IPS-NIHi11 (cell line): ENCODE results near the gene ENPP7.
"Not testable (repeated sequence)": the region's sequence is repeated elsewhere in the genome, so short reads cannot be mapped to it uniquely, and the experiment has no call there.

ENCODE experiments used
- DNase-seq: peaks from one replicate; pipeline ENCODE4 v3.0.0; 2012; ENCODE audit warnings: mixed read lengths, low spot score

The ENPP7 gene

DNA sequence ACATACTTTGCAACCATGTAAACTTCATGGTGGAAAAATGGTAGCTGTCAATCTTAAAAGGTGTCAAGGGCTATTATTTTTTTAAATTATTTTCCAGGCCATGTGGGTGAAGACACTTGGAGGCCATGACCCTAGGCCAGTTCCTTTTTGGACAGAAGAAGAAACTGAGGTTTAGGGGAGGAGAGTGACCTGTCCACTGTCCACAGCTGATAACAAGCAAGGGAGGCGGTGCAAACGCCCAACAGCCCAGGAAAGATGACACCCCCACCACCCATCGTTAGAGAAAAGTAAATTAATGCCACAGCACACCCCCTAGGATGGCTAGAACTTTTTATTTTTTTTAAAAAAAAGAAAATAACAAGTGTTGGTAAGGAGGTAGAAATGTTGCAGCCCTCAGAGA, 19.2 kb downstream of the ENPP7 start:
- DNase-seq = no peak

- DNase-seq = no peak
These were observed 20.2 kb downstream of the ENPP7 start for GRCh38 chr17:79750650-79751545.

GRCh38 chr17:79752175-79752574, 21.4 kb downstream of the ENPP7 start:
- no peak for DNase-seq

GRCh38 chr17:79754370-79754769, 23.6 kb downstream of the ENPP7 start:
- DNase-seq = no peak

- not testable (repeated sequence) for DNase-seq
These were observed 24.2 kb downstream of the ENPP7 start for GRCh38 chr17:79754903-79755302.

DNA sequence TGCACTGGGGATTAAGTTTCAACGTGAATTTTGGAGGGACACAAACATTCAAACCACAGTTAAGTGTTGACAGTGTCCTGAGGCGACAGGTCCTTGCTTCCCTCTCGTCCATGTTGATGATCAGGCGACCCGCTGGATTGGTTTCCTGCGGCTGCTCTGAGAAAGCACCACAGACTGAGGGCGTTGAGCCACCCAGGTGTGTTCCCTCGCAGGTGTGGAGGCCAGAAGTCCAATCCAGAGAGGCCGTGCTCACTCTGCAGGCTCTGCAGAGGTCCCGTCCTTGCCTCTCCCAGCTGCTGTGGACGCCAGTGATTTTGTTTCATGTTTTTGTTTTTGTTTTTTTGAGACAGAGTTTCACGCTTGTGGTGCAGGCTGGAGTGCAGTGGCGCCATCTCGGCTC, 24.8 kb downstream of the ENPP7 start:
- DNase-seq = no peak

GRCh38 chr17:79757140-79757745, 26.5 kb downstream of the ENPP7 start:
- no peak for DNase-seq

GRCh38 chr17:79758271-79758670, 27.5 kb downstream of the ENPP7 start:
- no peak for DNase-seq

DNA sequence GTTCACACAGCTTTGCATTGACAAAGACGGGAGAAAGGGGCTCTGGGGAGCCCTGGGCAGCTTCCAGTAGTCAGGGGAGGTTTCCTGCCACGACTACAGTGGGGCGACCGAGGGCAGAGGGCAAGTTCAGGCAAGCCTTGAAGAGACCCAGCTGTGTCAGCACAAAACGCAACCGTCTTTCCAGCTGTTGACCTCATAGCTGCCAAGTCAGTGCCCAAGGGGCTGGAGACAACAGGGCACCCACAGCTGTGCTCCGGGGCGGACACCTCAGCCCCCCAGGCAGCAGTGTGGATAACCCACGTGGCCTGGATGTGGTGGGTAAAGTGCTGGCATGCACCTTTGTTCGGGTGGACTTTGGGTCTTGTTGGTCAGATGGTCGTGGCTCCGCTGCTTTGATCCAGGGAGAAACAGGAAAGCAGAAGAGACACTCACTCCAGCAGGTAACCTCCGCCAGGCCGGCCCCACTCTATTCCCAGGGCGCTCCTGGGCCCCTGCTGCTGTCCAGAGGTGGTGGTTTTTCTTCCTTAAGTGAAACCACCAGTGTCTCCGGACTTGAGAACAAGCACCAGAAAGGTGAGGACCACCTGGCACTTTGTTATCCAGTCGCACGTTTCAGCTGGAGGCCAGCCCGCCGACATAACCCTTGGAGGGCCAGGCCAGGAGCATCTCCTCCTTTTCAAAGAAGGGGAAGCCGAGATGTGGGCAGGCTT, 29.6 kb downstream of the ENPP7 start:
- no peak for DNase-seq

DNA sequence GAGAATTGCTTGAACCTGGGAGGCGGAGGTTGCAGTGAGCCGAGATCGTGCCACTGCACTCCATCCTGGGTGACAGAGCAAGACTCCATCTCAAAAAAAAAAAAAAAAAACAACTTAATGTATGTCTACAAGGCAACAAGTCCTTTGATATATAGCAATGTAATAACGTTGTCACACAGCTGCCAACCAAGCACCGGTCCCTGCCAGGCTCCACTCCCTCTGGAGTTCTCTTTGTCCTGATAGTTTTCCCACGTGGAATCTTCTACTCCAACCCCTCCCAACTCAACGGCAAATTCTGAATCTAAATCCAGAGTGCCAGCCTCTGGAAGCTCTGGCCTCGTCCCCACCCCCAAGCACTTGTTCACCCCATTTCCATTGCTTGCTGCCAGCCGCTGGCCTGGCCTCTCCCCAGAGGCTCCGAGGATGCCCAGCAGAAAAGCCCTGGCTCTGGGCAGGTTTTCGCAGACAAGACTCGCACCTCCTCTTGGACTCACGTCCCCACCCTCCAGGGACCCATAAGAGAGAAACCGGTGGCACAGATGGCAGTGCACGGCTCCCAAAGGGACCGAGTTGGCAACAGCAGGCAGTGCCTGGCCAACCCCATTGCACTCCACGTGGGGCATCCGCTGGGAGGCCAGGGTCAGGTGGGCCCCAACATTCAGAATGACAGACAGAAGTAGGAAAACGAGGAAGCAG, 31.3 kb downstream of the ENPP7 start:
- no peak for DNase-seq

GRCh38 chr17:79765708-79766107, 35.0 kb downstream of the ENPP7 start:
- DNase-seq = no peak

DNA sequence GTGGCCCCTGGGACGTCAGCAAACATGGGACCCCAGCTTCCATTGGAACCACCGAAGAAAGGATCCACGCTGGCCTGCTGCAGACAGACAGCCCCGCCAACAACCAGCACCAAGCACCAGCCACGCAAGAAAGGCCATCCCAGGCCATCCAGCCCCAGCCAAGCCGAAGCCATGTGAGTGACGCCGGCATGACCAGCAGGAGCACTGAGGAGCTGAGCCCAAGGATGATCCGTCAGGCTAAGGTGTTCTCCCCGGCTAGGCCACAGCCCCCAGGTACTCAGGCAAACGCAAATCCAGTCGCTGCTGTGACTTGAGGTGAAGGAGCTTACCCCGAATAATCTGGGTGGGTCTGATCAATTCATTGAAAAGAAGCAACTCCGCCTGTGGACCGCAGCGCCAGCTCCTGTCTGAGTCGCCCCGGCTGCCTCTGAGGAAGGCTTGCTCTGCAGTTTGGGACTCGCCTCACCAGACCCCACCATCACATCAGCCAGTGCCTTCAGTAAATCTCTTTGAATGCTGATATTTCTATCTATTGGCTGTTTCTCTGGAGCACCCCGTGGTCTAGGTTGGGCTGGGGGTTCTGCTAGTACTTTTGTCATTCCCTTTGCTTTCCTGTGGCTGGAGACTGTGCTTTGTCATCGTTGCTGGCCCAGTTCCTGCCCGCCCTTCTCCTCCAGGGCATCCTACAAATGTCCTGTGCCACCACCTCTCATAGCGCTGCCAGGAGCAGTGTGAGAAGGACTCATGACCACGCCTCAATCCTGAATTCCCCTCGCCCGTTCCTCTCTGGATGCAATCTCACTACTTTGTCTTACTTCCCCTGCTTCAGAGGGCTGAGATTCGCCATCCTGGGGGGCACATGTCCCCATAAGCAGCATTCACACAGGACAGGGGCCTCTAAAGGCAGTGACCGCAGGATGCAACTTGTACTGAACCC, 39.1 kb downstream of the ENPP7 start:
- DNase-seq = no peak

DNA sequence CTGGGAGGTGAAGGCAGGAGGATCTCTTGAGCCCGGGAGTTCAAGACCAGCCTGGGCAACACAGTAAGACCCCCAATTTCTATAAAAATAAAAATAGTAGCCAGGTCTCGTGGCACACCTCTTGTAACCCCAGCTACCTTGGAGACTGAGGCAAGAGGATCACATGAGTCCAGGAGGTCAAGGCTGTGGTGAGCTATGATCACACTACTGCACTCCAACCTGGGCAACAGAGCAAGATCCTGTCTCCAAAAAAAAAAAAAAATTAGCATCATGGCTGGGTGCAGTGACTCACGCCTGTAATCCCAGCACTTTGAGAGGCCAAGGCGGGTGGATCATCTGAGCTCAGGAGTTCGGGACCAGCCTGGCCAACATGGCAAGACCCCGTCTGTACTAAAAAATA, 40.5 kb downstream of the ENPP7 start:
- no peak for DNase-seq

- DNase-seq = not testable (repeated sequence)
These were observed 42.0 kb downstream of the ENPP7 start for GRCh38 chr17:79772726-79773125.

DNA sequence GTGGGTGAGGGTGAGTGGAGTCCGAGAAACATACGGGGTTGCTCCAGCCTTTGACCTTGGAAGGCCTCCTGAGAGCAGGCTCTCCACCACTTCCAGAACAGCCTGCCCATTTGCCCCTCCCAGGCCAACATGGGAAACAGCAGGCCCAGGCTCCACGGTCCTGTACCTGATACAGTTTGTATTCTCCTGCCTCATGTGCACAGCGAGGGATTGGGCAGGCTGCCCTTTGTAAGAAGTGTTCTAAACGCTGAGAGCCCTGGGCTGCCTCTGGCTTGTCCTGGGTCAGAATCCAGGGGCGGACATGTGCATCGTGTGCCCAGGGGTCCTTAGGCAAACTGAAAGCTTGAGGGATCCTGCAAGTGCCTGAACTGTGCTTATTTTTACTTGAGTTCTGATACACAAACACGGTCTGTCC, 43.8 kb downstream of the ENPP7 start:
- no peak for DNase-seq

DNA sequence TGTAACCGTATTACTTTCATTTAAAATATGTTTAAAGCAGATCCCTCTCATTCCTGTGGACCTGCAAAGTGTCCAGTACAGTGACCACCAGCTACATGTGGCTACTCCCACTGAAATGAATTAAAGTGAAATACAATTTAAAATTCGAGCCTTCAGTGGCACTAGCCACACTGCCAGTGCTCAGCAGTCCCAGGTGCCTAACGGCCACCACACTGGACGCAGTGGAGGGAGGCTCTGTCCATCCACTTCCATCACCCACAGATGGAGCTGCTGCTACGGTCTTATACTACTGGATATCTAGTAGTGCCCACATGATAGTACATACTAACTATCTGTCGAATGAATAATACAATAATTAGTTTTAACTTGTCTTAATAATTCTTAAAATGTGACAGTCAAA, 44.9 kb downstream of the ENPP7 start:
- DNase-seq = no peak

DNA sequence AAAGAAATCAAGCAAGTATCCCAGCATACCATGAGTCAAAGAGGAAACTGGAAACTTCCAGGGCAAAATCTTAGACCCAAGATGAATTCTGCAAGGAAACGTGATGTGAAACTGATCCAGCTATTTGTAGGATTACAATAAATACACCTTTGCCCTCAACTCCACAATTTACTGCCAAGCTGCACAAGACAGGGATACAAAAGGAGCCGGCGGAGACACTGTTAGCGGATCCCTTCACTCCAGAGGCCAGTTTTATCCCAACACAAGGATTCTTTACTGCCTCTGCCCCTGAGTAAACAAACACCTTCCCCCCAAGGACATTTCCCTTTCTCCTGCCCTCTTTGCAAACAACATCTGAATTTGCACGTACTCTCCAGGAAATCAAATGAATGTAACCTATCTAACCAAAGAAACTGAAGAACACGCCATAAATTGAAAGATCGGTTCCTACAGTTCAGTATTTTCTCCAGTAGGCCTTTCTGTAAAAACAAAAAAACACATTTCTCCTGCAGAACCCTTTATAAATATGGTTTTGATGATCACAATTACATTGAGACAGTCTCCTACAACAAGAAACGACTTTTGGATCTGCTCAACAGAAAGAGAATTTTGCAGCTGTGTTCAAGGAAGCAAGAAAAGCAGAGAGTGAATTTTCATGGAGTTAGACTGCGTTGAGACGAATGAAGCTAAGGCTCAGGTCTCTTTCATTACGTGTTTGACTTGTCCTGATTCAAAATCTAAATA, 45.8 kb downstream of the ENPP7 start:
- DNase-seq = no peak

- DNase-seq = peak; percentile 83
These were observed 46.6 kb downstream of the ENPP7 start for GRCh38 chr17:79777120-79777893.

DNA sequence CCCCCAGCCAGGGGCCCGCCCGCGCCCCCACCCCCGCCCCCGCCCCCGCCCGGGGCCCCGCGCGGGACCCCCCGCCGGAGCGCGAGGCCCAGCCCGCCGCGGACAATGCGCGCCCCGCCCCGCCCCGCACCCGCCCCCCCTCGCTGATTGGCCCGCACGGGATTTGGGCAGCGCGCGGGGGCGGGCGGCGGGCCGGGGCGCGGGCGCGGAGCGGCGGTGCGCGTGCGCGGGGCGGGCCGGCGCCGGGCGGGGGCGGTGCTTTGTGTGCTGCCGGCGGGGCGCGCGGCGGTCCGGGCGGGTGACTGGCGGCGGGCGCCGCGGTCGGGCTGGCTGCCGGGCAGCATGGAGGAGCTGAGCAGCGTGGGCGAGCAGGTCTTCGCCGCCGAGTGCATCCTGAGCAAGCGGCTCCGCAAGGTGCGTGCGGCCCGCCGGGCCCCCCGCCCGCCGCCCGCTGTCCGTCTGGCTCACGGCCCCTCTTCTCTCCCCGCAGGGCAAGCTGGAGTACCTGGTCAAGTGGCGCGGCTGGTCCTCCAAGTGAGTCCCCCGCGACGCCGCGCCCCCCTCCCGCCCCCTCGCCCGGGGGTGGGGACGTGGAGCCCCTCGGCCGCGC, 47.3 kb downstream of the ENPP7 start, which contains the start of gene CBX2:
CBX2 (plus strand) TSS at position 255 of the 610 bp plus-strand sequence; CDS start at position 343, 88 bp downstream.
- peak; percentile 97 for DNase-seq
